A673 (cell line): ENCODE measurements around the gene DLG2.

Experiments
- EZH2 ChIP-seq: fragments of 200-600 bp; sonication (generic); IDR thresholded peaks from 2 replicates; pipeline ENCODE4 v1.6.1; 2017; ENCODE audit warnings: borderline replicate concordance, low read depth, mild to moderate bottlenecking, mixed read lengths, antibody characterized with exemption, low read length; ENCODE audit not compliant: poor library complexity, severe bottlenecking
- TF ChIP-seq, protein P1 (sequence below): fragments of 300-800, 200-600 bp; sonication (generic); conservative IDR thresholded peaks from 2 replicates; pipeline ENCODE4 v1.5.1; 2017; ENCODE audit warnings: low read depth, mild to moderate bottlenecking, antibody characterized with exemption, low read length, moderate library complexity, mixed read lengths

DNA sequence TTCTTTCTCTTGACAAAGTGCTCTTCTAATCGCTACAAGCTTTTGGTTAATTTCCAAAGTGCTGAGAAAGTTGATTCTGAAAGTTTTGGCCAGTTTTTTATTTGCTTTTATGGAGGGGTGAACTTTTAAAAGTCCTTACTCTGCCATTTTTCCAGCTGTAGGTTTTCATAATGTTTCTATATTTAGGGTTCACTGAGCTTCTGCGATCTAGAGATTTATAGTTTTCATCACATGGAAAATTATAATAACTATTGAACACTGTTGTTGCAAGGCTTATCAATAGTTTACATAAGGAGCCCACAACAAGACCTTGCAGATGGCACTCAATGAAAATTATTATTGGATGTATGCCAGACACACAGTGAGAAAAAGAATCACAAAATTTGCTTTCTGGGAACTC is 55.1 kb downstream of the DLG2 start:
- TF ChIP-seq, protein P1, sequence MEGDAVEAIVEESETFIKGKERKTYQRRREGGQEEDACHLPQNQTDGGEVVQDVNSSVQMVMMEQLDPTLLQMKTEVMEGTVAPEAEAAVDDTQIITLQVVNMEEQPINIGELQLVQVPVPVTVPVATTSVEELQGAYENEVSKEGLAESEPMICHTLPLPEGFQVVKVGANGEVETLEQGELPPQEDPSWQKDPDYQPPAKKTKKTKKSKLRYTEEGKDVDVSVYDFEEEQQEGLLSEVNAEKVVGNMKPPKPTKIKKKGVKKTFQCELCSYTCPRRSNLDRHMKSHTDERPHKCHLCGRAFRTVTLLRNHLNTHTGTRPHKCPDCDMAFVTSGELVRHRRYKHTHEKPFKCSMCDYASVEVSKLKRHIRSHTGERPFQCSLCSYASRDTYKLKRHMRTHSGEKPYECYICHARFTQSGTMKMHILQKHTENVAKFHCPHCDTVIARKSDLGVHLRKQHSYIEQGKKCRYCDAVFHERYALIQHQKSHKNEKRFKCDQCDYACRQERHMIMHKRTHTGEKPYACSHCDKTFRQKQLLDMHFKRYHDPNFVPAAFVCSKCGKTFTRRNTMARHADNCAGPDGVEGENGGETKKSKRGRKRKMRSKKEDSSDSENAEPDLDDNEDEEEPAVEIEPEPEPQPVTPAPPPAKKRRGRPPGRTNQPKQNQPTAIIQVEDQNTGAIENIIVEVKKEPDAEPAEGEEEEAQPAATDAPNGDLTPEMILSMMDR = no peak
- no peak for TF ChIP-seq EZH2
